Measurements from ENCODE around the gene TMEM89. TPM values are rescaled to one million over a fixed set of nuclear protein-coding genes. Genes with fewer than 3 reads are reported as not detected.

Gene TMEM89
- total RNA-seq = 0.56 TPM in 1 of 2 replicates, not detected in the other

DNA sequence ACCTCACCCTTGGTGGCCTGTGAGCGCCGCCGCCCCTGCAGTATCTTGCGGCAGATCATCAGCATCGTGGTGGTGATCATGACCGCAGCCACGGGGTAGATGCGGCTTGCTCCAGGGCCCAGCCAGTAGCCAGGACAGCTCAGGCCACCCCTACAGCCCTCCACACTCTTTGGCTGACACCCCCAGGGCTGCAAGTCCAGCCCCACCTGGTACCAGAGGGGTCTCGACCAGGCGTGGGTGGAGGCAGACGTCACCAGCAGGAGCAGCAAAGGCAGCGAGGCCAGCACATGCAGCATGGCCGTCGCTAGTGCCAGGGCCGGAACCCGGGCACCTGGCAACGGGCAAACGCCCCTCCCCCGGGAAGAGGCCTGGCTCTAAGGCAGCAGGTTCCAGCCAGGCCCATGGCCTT lies at the start of gene TMEM89:
TSS of gene TMEM89 (minus strand) at position 309 of the 409 bp plus-strand sequence. CDS start at position 296, 13 bp downstream.

GRCh38 chr3:48662753-48663488 lies 41.4 kb upstream of the TMEM89 start, which contains the start of gene CELSR3:
TSS of gene CELSR3 (minus strand) at chr3:48662886. CDS start at chr3:48662634, 252 bp downstream.

GRCh38 chr3:48635222-48636021 lies 13.9 kb upstream of the TMEM89 start, which contains the start of gene SLC26A6:
TSS of gene SLC26A6 (minus strand) at chr3:48635461. CDS start at chr3:48635393, 68 bp downstream.

DNA sequence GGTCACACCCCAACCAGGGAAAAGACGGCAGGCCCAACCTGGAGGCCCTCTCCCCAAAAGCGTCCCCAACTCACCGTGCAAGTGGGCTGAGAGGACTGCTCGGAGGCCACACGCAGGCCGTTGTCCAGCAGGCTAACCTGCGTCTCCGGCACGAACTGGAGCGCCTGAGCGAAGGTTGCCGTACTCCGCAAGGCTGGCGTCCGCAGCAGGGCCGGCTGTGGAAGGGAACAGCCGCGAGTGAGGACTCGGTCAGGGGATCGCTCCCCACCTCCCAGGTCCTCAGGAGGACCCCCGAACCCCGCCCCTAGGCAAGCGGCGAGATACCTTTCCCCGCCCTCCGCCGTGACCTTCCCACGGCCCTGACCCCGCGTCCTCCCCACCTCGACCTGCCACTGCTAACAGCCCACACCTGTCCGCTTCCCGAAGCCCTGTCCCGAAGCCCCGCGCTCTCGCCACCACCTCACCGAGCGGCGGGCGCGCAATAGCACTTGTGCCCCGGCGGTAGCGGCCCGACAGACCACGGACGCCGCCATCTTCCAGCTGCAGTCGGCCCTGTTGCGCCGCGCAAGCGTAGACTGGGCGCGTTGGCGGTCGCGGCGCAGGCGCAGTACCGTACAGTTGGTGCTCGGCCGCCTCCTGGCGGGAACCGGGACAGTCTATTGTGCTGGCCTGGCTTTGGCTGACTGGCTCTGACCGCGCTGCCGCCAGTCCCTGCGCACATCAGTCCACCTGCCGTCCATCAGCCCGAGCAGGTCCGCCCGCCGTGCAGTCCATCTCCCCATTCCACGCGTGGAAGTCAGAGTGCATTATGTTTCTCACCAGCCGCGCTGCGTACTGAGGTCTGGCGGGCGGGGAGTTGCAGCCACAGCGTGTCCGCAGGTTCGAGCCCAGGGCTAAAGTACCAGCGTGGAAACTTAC lies 12.2 kb downstream of the TMEM89 start, which contains the start of gene UQCRC1:
TSS of gene UQCRC1 (minus strand) at position 559 of the 918 bp plus-strand sequence. CDS start at position 533, 26 bp downstream.

GRCh38 chr3:48595075-48595525 lies 26.5 kb downstream of the TMEM89 start, which contains the start of gene COL7A1:
TSS of gene COL7A1 (minus strand) at chr3:48595329. CDS start at chr3:48595159, 170 bp downstream.

Other genes starting within 250 kb of the TMEM89 start
- gene FBXW12, start 249.6 kb downstream of the TMEM89 start, total RNA-seq = 0.28 TPM in 1 of 2 replicates, not detected in the other
- 5.6 and 25.4 TPM in 2 replicates for gene PLXNB1, start 191.7 kb downstream of the TMEM89 start, total RNA-seq
- gene CCDC51, start 181.7 kb downstream of the TMEM89 start, total RNA-seq = 20.9 and 25.3 TPM in 2 replicates
- gene TMA7, start 181.5 kb downstream of the TMEM89 start, total RNA-seq = 244 and 387 TPM in 2 replicates
- 4.8 and 11.9 TPM in 2 replicates for gene ATRIP, start 175.0 kb downstream of the TMEM89 start, total RNA-seq
- gene SHISA5, start 117.6 kb downstream of the TMEM89 start, total RNA-seq = 87.1 and 100 TPM in 2 replicates
- 20.3 and 50.2 TPM in 2 replicates for gene PFKFB4, start 65.0 kb downstream of the TMEM89 start, total RNA-seq
- 0.58 and 0.85 TPM in 2 replicates for gene UCN2, start 58.0 kb downstream of the TMEM89 start, total RNA-seq
- 9.8 and 20.3 TPM in 2 replicates for gene COL7A1, start 26.4 kb downstream of the TMEM89 start, total RNA-seq
- gene UQCRC1, start 12.1 kb downstream of the TMEM89 start, total RNA-seq = 254 and 423 TPM in 2 replicates
- gene SLC26A6, start 13.7 kb upstream of the TMEM89 start, total RNA-seq = 12.8 and 26.2 TPM in 2 replicates
- gene CELSR3, start 41.1 kb upstream of the TMEM89 start, total RNA-seq = 0.38 and 0.85 TPM in 2 replicates
- 12.1 and 18.0 TPM in 2 replicates for gene NCKIPSD, start 64.1 kb upstream of the TMEM89 start, total RNA-seq
- 29.7 and 30.2 TPM in 2 replicates for gene IP6K2, start 95.5 kb upstream of the TMEM89 start, total RNA-seq
- gene PRKAR2A, start 226.1 kb upstream of the TMEM89 start, total RNA-seq = 22.3 and 53.7 TPM in 2 replicates

Data from regular cardiac myocyte (primary cell).